D341Med (cell line): ENCODE results near the gene TMA7.

Experiments
- DNase-seq: peaks from one replicate; pipeline ENCODE4 v3.0.0; 2012; ENCODE audit warnings: low spot score

Gene TMA7

GRCh38 chr3:48423241-48423882 lies 16.7 kb upstream of the TMA7 start:
- DNase-seq: no peak

- no peak for DNase-seq
Measured at GRCh38 chr3:48423883-48424695, 16.0 kb upstream of the TMA7 start.

- DNase-seq: no peak
Measured at GRCh38 chr3:48425281-48425812, 14.7 kb upstream of the TMA7 start.

GRCh38 chr3:48426401-48426909 lies 13.6 kb upstream of the TMA7 start:
- no peak for DNase-seq

- no peak for DNase-seq
Measured at GRCh38 chr3:48426944-48427629, 13.0 kb upstream of the TMA7 start.

- DNase-seq: no peak
Measured at GRCh38 chr3:48427630-48427962, 12.5 kb upstream of the TMA7 start.

- DNase-seq: no peak
Measured at GRCh38 chr3:48428088-48428571, 11.9 kb upstream of the TMA7 start.

- no peak for DNase-seq
Measured at GRCh38 chr3:48428572-48429316, 11.3 kb upstream of the TMA7 start.

GRCh38 chr3:48429317-48429959 lies 10.6 kb upstream of the TMA7 start:
- peak; percentile 90 for DNase-seq

GRCh38 chr3:48429960-48430707 lies 9.9 kb upstream of the TMA7 start, which contains the start of gene PLXNB1:
Gene PLXNB1 (minus strand): TSS chr3:48430086. CDS start chr3:48424611, 5,475 bp downstream.
- no peak for DNase-seq

GRCh38 chr3:48430708-48431101 lies 9.4 kb upstream of the TMA7 start:
- no peak for DNase-seq

- DNase-seq: no peak
Measured at GRCh38 chr3:48431224-48432029, 8.6 kb upstream of the TMA7 start.

GRCh38 chr3:48432411-48433371 lies 7.4 kb upstream of the TMA7 start:
- DNase-seq: no peak

GRCh38 chr3:48433472-48434118 lies 6.5 kb upstream of the TMA7 start:
- DNase-seq: no peak

GRCh38 chr3:48434591-48435222 lies 5.3 kb upstream of the TMA7 start:
- DNase-seq: no peak

GRCh38 chr3:48435223-48435595 lies 4.8 kb upstream of the TMA7 start:
- no peak for DNase-seq

- peak; percentile 85 for DNase-seq
Measured at GRCh38 chr3:48435774-48436476, 4.1 kb upstream of the TMA7 start.
